GM12878 (cell line): ENCODE data around the gene MRPS5. TPM values are rescaled to one million over a fixed set of nuclear protein-coding genes. Genes with fewer than 3 reads are reported as not detected.

ENCODE experiments used
- ATF2 ChIP-seq: IDR thresholded peaks from 2 replicates; pipeline ENCODE4 v1.6.1; 2012; ENCODE audit warnings: low read length, inconsistent platforms
- CEBPZ ChIP-seq: fragments of 150-350 bp; IDR thresholded peaks from 2 replicates; pipeline ENCODE4 v1.6.1; 2016; ENCODE audit warnings: low read depth, low read length
- CHD1 ChIP-seq: IDR thresholded peaks from 2 replicates; pipeline ENCODE4 v1.6.1; 2012; ENCODE audit warnings: low read depth, low read length, improper control_type of control experiment
- CREM ChIP-seq: IDR thresholded peaks from 2 replicates; pipeline ENCODE4 v1.6.1; 2014; ENCODE audit warnings: antibody characterized with exemption, low read depth
- E2F8 ChIP-seq: fragments of 450-650 bp; IDR thresholded peaks from 2 replicates; pipeline ENCODE4 v1.6.1; 2018; ENCODE audit warnings: mild to moderate bottlenecking, low read depth, moderate library complexity; ENCODE audit not compliant: partially characterized antibody
- EGR1 ChIP-seq, 2 experiments: IDR thresholded peaks; 1 replicate in 1 of 2; 2 replicates in 1 of 2; pipeline ENCODE4 v1.6.1; 2011 to 2012; ENCODE audit warnings: low read depth in 2 of 2, low read length in 2 of 2, borderline replicate concordance in 1 of 2, mild to moderate bottlenecking in 1 of 2, moderate library complexity in 1 of 2
- FOS ChIP-seq: IDR thresholded peaks from 3 replicates; pipeline ENCODE4 v1.6.1; 2011; ENCODE audit warnings: borderline replicate concordance; ENCODE audit not compliant: insufficient read length; ENCODE audit errors: extremely low read depth
- HDGF ChIP-seq: fragments of 450-650 bp; IDR thresholded peaks from 2 replicates; pipeline ENCODE4 v1.6.1; 2016; ENCODE audit warnings: antibody characterized with exemption
- MTA2 ChIP-seq: fragments of 450-650 bp; IDR thresholded peaks from 2 replicates; pipeline ENCODE4 v1.6.1; 2016; ENCODE audit warnings: low read depth, mild to moderate bottlenecking, moderate library complexity
- NFIC ChIP-seq: IDR thresholded peaks from 2 replicates; pipeline ENCODE4 v1.6.1; 2012; ENCODE audit warnings: low read depth, mild to moderate bottlenecking, inconsistent platforms, low read length, moderate library complexity
- POU2F2 ChIP-seq: IDR thresholded peaks from 3 replicates; pipeline ENCODE4 v1.6.1; 2011; ENCODE audit warnings: low read depth, mild to moderate bottlenecking, low read length, borderline replicate concordance
- RCOR1 ChIP-seq: conservative IDR thresholded peaks from 2 replicates; pipeline ENCODE4 v1.6.1; 2012; ENCODE audit warnings: low read depth, low read length, improper control_type of control experiment
- ZBTB33 ChIP-seq: fragments of 450-650 bp; IDR thresholded peaks from 2 replicates; pipeline ENCODE4 v1.6.1; 2017; ENCODE audit warnings: mild to moderate bottlenecking
- ZNF687 ChIP-seq: fragments of 450-650 bp; IDR thresholded peaks from 2 replicates; pipeline ENCODE4 v1.6.1; 2017; ENCODE audit warnings: mild to moderate bottlenecking, moderate library complexity
- polyA plus RNA-seq, 11 experiments: library from polyadenylated mRNA; depleted of rRNA in 4 of 11; unstranded in 6 of 11; stranded (reverse) in 5 of 11; fragments of >200 nt; fragmentation: Nextera tagmentation in 4 of 11; fragmentation: Illumina TruSeq in 1 of 11; extraction: Ambion mirVana in 4 of 11; extraction: Trizol in 1 of 11; gene quantifications; 1 replicate in 1 of 11; 2 replicates in 10 of 11; pipeline versions ENCODE4 v1.2.1 to v1.2.3, GENCODE V29; 2011 to 2016; ENCODE audit warnings: inconsistent platforms in 2 of 11, missing spikeins in 2 of 11, low read depth in 1 of 11
- total RNA-seq, 4 experiments: library from RNA; depleted of rRNA in 3 of 4; stranded (reverse); fragments of >200 nt in 3 of 4; fragmentation: Illumina TruSeq in 1 of 4; extraction: Trizol in 1 of 4; gene quantifications; 2 replicates each; pipeline versions ENCODE4 v1.2.1 to v1.2.3, GENCODE V29; 2013 to 2021

Gene MRPS5
- total and polyA plus RNA-seq, 10 of the 15 experiments (the other 5 are each of a cell fraction or from before 2014, with no cell fraction given): 54.8 to 93.0 (median 76.3) TPM

- TF ChIP-seq E2F8: no peak
- no peak for TF ChIP-seq ATF2
- TF ChIP-seq ZBTB33: peak; percentile 70; the same call in 1 of the 2 replicates
- no peak for TF ChIP-seq RCOR1
- TF ChIP-seq POU2F2: peak; percentile 26; the same call in 1 of the 3 replicates
- TF ChIP-seq HDGF: no peak
- TF ChIP-seq MTA2: no peak
- peak in 1 of 2 experiments; percentile 61; a peak in 1 of 3 replicates for TF ChIP-seq EGR1 (IDR thresholded peaks at IDR 0.05; ENCODE audit: borderline replicate concordance in 1 of 2, low read depth in 2 of 2, low read length in 2 of 2)
- no peak for TF ChIP-seq CHD1
- no peak for TF ChIP-seq CREM
- peak; percentile 72 for TF ChIP-seq ZNF687
- no peak for TF ChIP-seq FOS
- no peak for TF ChIP-seq CEBPZ
- TF ChIP-seq NFIC: no peak
These were observed 44.7 kb downstream of the MRPS5 start (continued) for GRCh38 chr2:95076705-95077529.
